ENCODE data around the gene CYP19A1. TPM values are rescaled to one million over a fixed set of nuclear protein-coding genes. Genes with fewer than 3 reads are reported as not detected.
"Not testable (repeated sequence)": the region's sequence is repeated elsewhere in the genome, so short reads cannot be mapped to it uniquely, and the experiment has no call there.

Gene CYP19A1
- total RNA-seq, 1 experiment from 2014 or later: not detected

- peak; percentile 86 for DNase-seq (ENCODE audit: low read depth)
These were observed 114.6 kb downstream of the CYP19A1 start for GRCh38 chr15:51223771-51224229.

DNA sequence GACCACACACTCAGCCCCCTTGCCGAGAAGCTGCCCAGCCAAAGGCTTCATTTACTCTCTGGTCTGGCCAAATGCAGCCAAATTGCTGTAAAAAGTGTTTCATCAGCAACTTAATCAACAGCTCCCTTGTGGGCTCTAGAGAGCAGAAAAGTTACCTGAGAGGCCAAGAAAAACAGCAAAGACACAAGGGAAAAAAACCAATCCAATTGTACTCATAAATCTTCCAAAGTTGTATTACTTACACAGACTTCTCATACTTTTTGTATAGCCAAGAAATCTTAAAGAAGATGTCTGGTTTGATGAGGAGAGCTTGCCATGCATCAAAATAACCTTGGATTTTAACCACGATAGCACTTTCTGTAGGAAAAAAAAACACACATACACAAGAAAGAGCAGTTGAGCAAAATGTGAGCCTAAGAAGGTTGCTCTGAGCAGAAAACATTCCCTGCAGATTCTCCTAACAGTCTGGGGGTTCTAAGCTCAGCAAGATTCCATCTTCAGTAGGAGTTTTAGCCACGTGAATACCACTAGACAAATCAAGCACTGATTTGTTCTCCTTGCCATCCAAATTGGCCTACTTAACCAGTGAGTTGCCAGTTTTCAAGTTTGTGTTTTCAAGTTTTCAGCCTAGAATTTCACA lies 120.0 kb downstream of the CYP19A1 start:
- no peak for DNase-seq (ENCODE audit: low read depth)

GRCh38 chr15:51212909-51213308 lies 125.5 kb downstream of the CYP19A1 start:
- no peak for DNase-seq (ENCODE audit: low read depth)

DNA sequence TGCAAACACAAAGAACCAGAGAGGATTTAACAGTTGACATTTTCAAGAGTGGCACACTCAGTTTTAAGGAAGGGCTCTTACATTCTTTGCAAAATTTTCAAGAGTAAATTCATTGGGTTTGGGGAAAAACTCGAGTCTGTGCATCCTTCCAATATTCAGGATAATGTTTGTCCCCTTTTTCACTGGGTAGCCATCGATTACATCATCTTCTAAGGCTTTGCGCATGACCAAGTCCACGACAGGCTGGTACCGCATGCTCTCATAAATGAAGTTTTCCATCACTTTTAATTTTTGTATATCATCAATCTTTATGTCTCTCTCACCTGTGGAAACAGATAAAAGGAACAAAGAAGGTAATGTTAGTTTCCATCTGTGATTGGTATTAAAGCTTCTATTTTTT lies 126.2 kb downstream of the CYP19A1 start:
- no peak for DNase-seq (ENCODE audit: low read depth)

DNA sequence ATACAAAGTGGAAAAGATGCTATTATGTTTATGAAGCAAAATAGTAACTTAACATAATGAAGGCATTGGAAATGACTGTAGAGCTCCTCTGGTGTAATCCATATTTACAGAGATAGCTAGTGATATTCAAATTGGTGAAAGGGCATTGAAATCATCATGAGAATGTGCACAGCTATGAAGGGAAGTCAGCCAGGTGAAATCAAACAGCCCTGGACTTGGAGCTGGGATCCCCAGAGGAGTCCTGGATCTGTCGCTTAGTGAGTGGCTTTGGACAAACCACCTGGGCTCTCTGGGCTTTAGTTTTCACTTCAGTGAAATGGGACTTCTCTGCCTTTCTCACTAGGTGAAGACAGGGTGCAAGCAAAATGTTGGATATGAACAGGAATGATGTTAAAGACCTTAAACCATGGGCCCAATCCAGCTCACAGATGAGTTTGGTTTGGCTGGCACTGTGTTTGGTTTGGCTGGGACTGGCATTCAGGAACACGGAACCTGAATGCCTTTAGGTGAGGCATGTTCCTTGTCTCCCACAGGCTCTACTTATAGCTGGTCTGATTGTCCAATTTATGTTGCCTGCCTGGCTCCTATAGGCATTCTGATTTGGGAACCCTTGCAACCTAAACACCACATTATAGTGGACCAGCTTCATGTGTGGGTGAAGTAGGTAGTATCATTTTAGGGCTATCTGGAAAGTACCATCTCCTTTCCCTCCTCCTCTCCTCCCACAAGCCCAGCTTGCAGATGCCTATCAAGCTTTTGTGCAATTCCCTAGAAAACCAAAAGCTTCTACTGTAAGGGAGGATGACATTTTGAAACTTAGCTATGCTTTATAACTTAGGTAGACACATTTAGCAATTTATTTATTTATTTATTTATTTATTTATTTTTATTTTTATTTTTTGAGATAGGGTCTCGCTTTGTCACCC lies 133.1 kb downstream of the CYP19A1 start:
- DNase-seq (ENCODE audit: low read depth): no peak

GRCh38 chr15:51203797-51204196 lies 134.6 kb downstream of the CYP19A1 start:
- peak; percentile 60 for DNase-seq (ENCODE audit: low read depth)

GRCh38 chr15:51202783-51203182 lies 135.6 kb downstream of the CYP19A1 start:
- DNase-seq (ENCODE audit: low read depth): no peak

GRCh38 chr15:51201581-51201980 lies 136.8 kb downstream of the CYP19A1 start:
- DNase-seq (ENCODE audit: low read depth): no peak

DNA sequence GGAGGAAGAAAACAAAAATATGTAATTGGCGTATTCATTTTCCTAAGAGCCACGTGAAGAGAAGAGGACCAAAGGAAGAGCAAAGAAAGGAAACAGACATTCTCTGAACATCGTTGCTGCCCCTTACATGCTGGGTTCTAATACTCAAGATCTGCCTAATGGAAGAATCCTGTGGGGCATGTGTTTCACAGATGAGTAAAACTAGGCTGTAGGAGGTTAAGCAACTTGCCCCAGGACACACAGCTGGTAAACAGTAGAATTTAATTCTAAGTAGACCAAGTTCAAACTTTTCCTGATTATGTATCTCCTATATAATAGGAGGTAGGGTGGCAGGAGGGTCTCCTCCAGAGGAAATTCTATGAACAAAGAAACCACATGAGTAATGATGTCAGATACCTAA lies 137.6 kb downstream of the CYP19A1 start:
- no peak for DNase-seq (ENCODE audit: low read depth)

DNA sequence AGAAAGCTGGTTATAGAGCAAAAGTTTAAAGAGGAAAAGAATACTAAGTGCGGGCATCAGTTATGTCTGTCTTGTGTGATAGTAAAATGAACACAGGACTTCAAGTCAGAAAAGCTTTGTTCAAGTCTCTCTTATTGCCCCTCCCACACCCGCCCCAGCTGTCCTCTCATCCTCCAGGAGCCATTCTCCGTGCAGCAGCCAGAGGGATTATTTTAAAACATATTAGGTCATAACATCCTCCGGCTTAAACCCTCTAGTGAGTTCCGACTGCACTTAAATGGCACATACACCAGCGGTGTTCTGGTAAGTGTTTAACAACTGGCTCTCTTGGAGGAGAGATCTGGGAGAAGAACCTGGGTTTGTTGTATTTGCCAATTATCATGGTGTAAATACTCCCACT lies 138.9 kb downstream of the CYP19A1 start:
- DNase-seq (ENCODE audit: low read depth): no peak

GRCh38 chr15:51198701-51199232 lies 139.6 kb downstream of the CYP19A1 start:
- peak; percentile 32 for DNase-seq (ENCODE audit: low read depth)

DNA sequence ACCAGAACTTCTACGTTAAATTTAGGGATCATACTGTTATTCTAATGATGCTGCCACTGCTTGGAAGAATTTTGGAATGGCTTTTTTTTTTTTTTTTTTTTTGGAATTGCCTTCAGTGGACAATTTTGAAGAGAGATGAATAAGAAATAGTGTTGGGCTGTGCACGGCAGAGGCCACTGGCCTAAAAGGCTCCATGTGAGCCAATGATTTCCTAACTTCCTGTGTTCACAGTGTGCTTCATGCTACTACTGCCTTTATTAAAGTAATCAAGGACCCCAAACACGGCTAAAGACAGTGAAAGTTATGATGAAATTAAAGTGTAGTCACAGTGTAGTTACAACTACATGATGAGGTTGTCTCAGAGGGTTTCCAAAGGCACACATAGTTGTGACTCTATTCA lies 142.9 kb downstream of the CYP19A1 start:
- DNase-seq (ENCODE audit: low read depth): no peak

- no peak for DNase-seq (ENCODE audit: low read depth)
These were observed 144.4 kb downstream of the CYP19A1 start for GRCh38 chr15:51193979-51194378.

DNA sequence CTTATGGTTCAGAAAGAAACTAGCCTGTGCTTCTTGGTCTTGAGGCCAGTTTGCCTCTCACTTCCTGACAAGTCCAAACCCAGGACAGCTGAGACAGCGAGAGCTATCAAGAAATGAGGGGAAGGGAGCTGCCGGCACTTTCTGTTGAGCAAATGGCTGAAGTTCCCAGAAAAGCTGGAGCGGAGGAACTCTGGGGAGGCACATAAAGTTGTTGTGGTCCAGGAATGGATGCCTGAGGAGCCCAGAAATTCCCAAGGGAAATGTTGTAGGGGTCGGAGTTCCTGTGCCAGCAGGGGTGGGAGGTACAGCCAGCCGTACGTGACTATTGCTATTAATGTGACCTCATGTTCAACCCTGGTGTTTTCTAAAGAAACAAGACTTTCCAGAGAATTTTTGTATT lies 144.9 kb downstream of the CYP19A1 start:
- no peak for DNase-seq (ENCODE audit: low read depth)

GRCh38 chr15:51192521-51193280 lies 145.7 kb downstream of the CYP19A1 start:
- peak; percentile 78 for DNase-seq (ENCODE audit: low read depth)

- no peak for DNase-seq (ENCODE audit: low read depth)
These were observed 146.6 kb downstream of the CYP19A1 start for GRCh38 chr15:51191766-51192165.

DNA sequence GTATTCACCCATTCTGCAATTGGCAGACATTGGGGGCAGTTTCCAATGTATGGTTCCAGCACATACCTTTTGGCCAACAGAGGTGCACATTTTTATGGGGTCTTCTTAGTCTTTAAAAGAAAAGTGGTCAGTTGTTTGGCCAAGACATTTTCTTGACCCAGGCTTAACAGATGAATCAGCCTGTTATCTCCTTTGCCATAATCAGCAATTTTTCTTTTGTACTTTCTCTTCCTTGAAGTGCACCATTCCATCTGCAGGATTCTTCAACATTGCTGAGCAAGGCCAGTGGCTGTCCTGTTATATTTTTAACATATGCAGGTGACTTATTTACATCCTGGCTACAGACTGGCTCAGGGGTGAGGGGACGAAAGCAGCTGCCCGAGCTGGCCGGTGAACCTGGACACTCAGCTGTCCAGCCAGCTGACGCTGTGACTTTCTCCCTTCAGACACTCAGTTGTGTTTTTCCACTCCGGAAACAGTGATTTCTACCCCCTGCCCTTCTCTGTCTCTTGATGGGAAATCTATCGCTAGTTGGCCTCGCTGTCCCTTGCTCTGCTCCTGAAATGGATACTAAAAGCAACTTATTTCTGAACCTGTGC lies 147.2 kb downstream of the CYP19A1 start:
- DNase-seq (ENCODE audit: low read depth): no peak

GRCh38 chr15:51190424-51191068 lies 147.8 kb downstream of the CYP19A1 start:
- DNase-seq (ENCODE audit: low read depth): no peak

DNA sequence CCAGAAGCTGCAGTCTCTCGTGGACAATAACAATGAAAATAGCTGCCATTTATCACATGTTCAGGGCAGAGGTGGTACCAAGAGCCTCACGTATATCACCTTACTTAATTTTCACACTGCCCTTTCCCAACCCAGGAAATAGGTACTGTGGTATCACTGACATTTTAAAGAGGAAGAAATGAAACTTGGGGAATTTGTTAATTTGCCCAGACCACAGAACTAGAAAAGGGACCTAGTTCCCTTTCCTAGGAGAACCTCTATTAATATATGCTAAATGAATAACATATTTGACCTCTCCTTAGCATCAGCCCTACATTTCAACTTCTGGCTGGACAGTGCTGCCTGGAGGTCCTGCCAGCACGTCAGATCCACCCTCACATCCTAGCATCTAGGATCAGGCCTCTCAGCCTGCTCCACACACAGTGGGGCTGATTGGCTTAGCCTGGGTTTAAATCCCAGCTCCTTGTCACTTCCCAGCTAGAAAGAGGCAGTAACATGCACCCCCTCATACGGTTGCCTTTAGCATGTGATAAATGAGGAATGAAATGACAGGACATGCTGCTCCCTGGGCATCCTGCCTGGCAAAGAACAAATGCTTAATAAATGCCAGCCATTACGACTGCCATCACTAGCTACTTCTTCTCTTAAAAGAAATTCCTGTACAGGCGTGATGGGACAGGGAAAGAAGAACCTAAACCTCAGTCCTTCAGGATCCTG lies 148.6 kb downstream of the CYP19A1 start:
- no peak for DNase-seq (ENCODE audit: low read depth)

- DNase-seq (ENCODE audit: low read depth): not testable (repeated sequence)
These were observed 149.6 kb downstream of the CYP19A1 start for GRCh38 chr15:51188791-51189190.

All from HT1080 (cell line).